PC-3 (cell line): Measurements from ENCODE around the gene SLC6A9.

Source experiments
- CTCF ChIP-seq: fragments of 300-600 bp; sonication (generic); conservative IDR thresholded peaks from 2 replicates; pipeline ENCODE4 v1.5.1; 2017; ENCODE audit warnings: antibody characterized with exemption, low read depth, mild to moderate bottlenecking, low read length
- EZH2phosphoT487 ChIP-seq: fragments of 300-600 bp; sonication (generic); IDR thresholded peaks from 2 replicates; pipeline ENCODE4 v1.6.1; 2018; ENCODE audit warnings: mild to moderate bottlenecking, antibody characterized with exemption, low read length, borderline replicate concordance

- TF ChIP-seq CTCF = no peak
- TF ChIP-seq EZH2phosphoT487 = no peak
Observed at GRCh38 chr1:44068442-44068921, 37.2 kb upstream of the SLC6A9 start.
